B cell (primary cell): ENCODE data around the gene SDK1. TPM values are rescaled to one million over a fixed set of nuclear protein-coding genes. Genes with fewer than 3 reads are reported as not detected.

Experiments
- ATAC-seq: fragments of 200-7000 bp; cut with Tn5 transposase; one replicate; pipeline ENCODE4 v1.10.0; 2021; ENCODE audit warnings: low read depth, mild to moderate bottlenecking, moderate number of reproducible peaks, moderate library complexity
- CTCF ChIA-PET: fragments of 350-600 bp; sonication (Branson Sonifier 250); formaldehyde crosslinking; loops from one replicate; lab custom pipeline; 2021; ENCODE audit warnings: antibody characterized with exemption, inconsistent platforms; lab: Charles Lee
- POLR2A ChIA-PET: fragments of 350-600 bp; sonication (Branson Sonifier 250); formaldehyde crosslinking; loops from one replicate; lab custom pipeline; 2021; ENCODE audit warnings: antibody characterized with exemption; lab: Charles Lee
- DNase-seq: peaks from one replicate; pipeline ENCODE4 v3.0.0; 2013
- H2AFZ ChIP-seq: 2 replicates; pipeline ENCODE4 v1.6.1; 2012; ENCODE audit warnings: mild to moderate bottlenecking, low read depth, low read length; ENCODE audit not compliant: insufficient read depth, poor library complexity, severe bottlenecking
- H3K27ac ChIP-seq, 2 donors: 1 replicate in 1 of 2; 2 replicates in 1 of 2; pipeline ENCODE4 v1.5.1; 2012 to 2013; ENCODE audit warnings: low read length in 2 of 2, mild to moderate bottlenecking in 2 of 2, moderate library complexity in 1 of 2
- H3K27me3 ChIP-seq, 4 experiments: fragments of 200-600 bp in 1 of 4; sonication (generic) in 1 of 4; replicated peaks in 1 of 4; 1 replicate in 2 of 4; 2 replicates in 2 of 4; pipeline versions ENCODE4 v1.6.1 to v1.7.0; 2013 to 2016; ENCODE audit warnings: low read length in 3 of 4, mild to moderate bottlenecking in 2 of 4, mixed read lengths in 1 of 4, moderate library complexity in 1 of 4; ENCODE audit not compliant: insufficient read depth in 4 of 4, control insufficient read depth in 3 of 4; ENCODE audit errors: control extremely low read depth in 1 of 4
- H3K36me3 ChIP-seq, 2 experiments: replicated peaks in 1 of 2; 1 replicate in 1 of 2; 2 replicates in 1 of 2; pipeline versions ENCODE4 v1.6.1 to v1.7.1; 2013; ENCODE audit warnings: low read length in 1 of 2; ENCODE audit not compliant: insufficient read depth in 2 of 2, control insufficient read depth in 1 of 2; ENCODE audit errors: control extremely low read depth in 1 of 2, extremely low read depth in 1 of 2
- H3K4me1 ChIP-seq, 2 donors: fragments of 200-600 bp in 1 of 2; sonication (generic) in 1 of 2; 1 replicate in 1 of 2; 2 replicates in 1 of 2; pipeline versions ENCODE4 v1.5.1 to v1.6.1; 2013 to 2017; ENCODE audit warnings: low read length in 2 of 2; ENCODE audit not compliant: control insufficient read depth in 2 of 2, insufficient read depth in 2 of 2
- H3K4me2 ChIP-seq: replicated peaks from 2 replicates; pipeline ENCODE3; 2012; ENCODE audit warnings: mild to moderate bottlenecking, low read depth, low read length; ENCODE audit not compliant: poor library complexity, severe bottlenecking
- H3K4me3 ChIP-seq, 5 experiments: fragments of 200-600 bp in 1 of 5; sonication (generic) in 1 of 5; 1 replicate in 3 of 5; 2 replicates in 2 of 5; pipeline versions ENCODE4 v1.5.1 to v1.7.0; 2011 to 2016; ENCODE audit warnings: low read length in 4 of 5, mild to moderate bottlenecking in 4 of 5, low read depth in 2 of 5, control low read depth in 1 of 5, moderate library complexity in 1 of 5; ENCODE audit not compliant: insufficient read depth in 1 of 5; ENCODE audit errors: control extremely low read depth in 1 of 5, extremely low read depth in 1 of 5
- H3K79me2 ChIP-seq: fragments of 200-600 bp; sonication (generic); one replicate; pipeline ENCODE4 v1.6.0; 2016; ENCODE audit warnings: low read length; ENCODE audit not compliant: control insufficient read depth, insufficient read depth
- H3K9ac ChIP-seq: fragments of 200-600 bp; sonication (generic); 2 replicates; pipeline ENCODE4 v1.6.1; 2017; ENCODE audit warnings: mild to moderate bottlenecking, low read length, moderate library complexity
- H3K9me3 ChIP-seq, 3 donors: one replicate each; pipeline versions ENCODE4 v1.6.1 to v1.7.1; 2013; ENCODE audit warnings: low read length in 2 of 3; ENCODE audit not compliant: control insufficient read depth in 2 of 3, insufficient read depth in 1 of 3; ENCODE audit errors: control extremely low read depth in 1 of 3
- H4K20me1 ChIP-seq: 2 replicates; pipeline ENCODE4 v1.6.0; 2012; ENCODE audit warnings: mild to moderate bottlenecking, low read length; ENCODE audit not compliant: insufficient read depth, control insufficient read depth, poor library complexity, severe bottlenecking
- H3K27ac Mint-ChIP-seq: one replicate; pipeline ENCODE4 v1.8.0; 2021; ENCODE audit warnings: mixed read lengths
- H3K27me3 Mint-ChIP-seq: one replicate; pipeline ENCODE4 v1.8.0; 2021; ENCODE audit warnings: mixed read lengths
- H3K4me1 Mint-ChIP-seq: one replicate; pipeline ENCODE4 v1.8.0; 2021; ENCODE audit warnings: mixed read lengths
- H3K4me3 Mint-ChIP-seq: one replicate; pipeline ENCODE4 v1.8.0; 2021; ENCODE audit warnings: mixed read lengths
- H3K9me3 Mint-ChIP-seq: one replicate; pipeline ENCODE4 v1.8.0; 2022; ENCODE audit warnings: mixed read lengths; ENCODE audit not compliant: insufficient read depth
- CTCF ChIP-seq: fragments of 200-600 bp; IDR thresholded peaks from one replicate; pipeline ENCODE4 v1.8.0; 2022; ENCODE audit warnings: antibody characterized with exemption, mild to moderate bottlenecking
- EZH2 ChIP-seq: IDR thresholded peaks from 2 replicates; pipeline ENCODE4 v1.6.1; 2012; ENCODE audit warnings: borderline replicate concordance, low read depth, mild to moderate bottlenecking, moderate library complexity, low read length; ENCODE audit not compliant: insufficient read depth, poor library complexity, severe bottlenecking
- WGBS: methylation state at CpG from one replicate; pipeline ENCODE4 v1.1.5; 2013; ENCODE audit warnings: missing lambda C conversion rate; ENCODE audit not compliant: insufficient coverage; 5-methylcytosine and 5-hydroxymethylcytosine counted together
- intact Hi-C: fragments of 100-400 bp; cut with micrococcal nuclease; formaldehyde crosslinking; loops from one replicate; pipeline ENCODE4 v1.10.0; 2022
- polyA plus RNA-seq: library from polyadenylated mRNA; depleted of rRNA; stranded (reverse); fragments of >200 nt; gene quantifications from 2 replicates; pipeline ENCODE4 v1.2.3, GENCODE V29; 2012
- total RNA-seq, 2 donors: library from RNA; stranded (reverse); fragments of 120-200 nt in 1 of 2; gene quantifications; 1 replicate in 1 of 2; 2 replicates in 1 of 2; pipeline versions ENCODE4 v1.2.3 to v1.2.4, GENCODE V29; 2013 to 2022

The SDK1 gene
- total and polyA plus RNA-seq, 2 donors (not counting 1 experiment from before 2014, with no cell fraction given): 0.73 to 2.0 TPM

- H3K4me3 Mint-ChIP-seq: no peak overlapping the region
- no peak overlapping the region for H3K27ac Mint-ChIP-seq
- ChIA-PET POLR2A (no interaction called here), CTCF (no interaction called here)
- no peaks in the 10 kb centered on the region for H3K27me3 Mint-ChIP-seq
- Histone ChIP-seq H3K4me1 (no peaks in the 10 kb centered on the region), H3K9me3 (peaks cover 0 to 47% (median 0%) of the 10 kb centered on the region in 3 donors), H3K27ac (no peak overlapping the region), H2AFZ (no peak overlapping the region), H4K20me1 (no peaks in the 10 kb centered on the region), H3K79me2 (no peaks in the 10 kb centered on the region), H3K9ac (no peak overlapping the region), H3K4me3 (no peak overlapping the region), H3K4me2 (no peak overlapping the region), H3K36me3 (no peaks in the 10 kb centered on the region), H3K27me3 (no peaks in the 10 kb centered on the region)
- H3K4me1 Mint-ChIP-seq: no peaks in the 10 kb centered on the region
- peaks cover 3% of the 10 kb centered on the region for H3K9me3 Mint-ChIP-seq
- DNase-seq (no peak), ATAC-seq (no peak)
- WGBS: 88% methylated on average over 16 of the region's 16 CpGs
- TF ChIP-seq CTCF: no peak
- no peak for TF ChIP-seq EZH2
- intact Hi-C loops: no loop called here
Observed at GRCh38 chr7:4272141-4272540, 971.1 kb downstream of the SDK1 start.

- Histone ChIP-seq H4K20me1 (no peaks in the 10 kb centered on the region), H3K9me3 (peaks cover 0 to 42% (median 0%) of the 10 kb centered on the region in 3 donors), H3K36me3 (no peaks in the 10 kb centered on the region), H3K27ac (no peak overlapping the region), H2AFZ (no peak overlapping the region), H3K9ac (no peak overlapping the region), H3K4me3 (no peak overlapping the region), H3K4me2 (no peak overlapping the region), H3K4me1 (no peaks in the 10 kb centered on the region), H3K27me3 (no peaks in the 10 kb centered on the region), H3K79me2 (no peaks in the 10 kb centered on the region)
- ATAC-seq (no peak), DNase-seq (no peak)
- ChIA-PET CTCF (no interaction called here), POLR2A (no interaction called here)
- H3K27ac Mint-ChIP-seq: no peak overlapping the region
- intact Hi-C loops: no loop called here
- H3K4me1 Mint-ChIP-seq: no peaks in the 10 kb centered on the region
- no peak for TF ChIP-seq CTCF
- no peak for TF ChIP-seq EZH2
- no peaks in the 10 kb centered on the region for H3K27me3 Mint-ChIP-seq
- WGBS: 100% methylated on average over 5 of the region's 9 CpGs
- H3K4me3 Mint-ChIP-seq: no peak overlapping the region
- peaks cover 3% of the 10 kb centered on the region for H3K9me3 Mint-ChIP-seq
Observed at GRCh38 chr7:4273566-4274230, 972.6 kb downstream of the SDK1 start.
